ENCODE measurements around the gene FUCA1.
A peak's percentile ranks its signal among the peaks of the same experiment; 100 is the strongest.

FUCA1 gene

GRCh38 chr1:23823767-23824166 is 44.3 kb downstream of the FUCA1 start:
- peak overlapping the region; percentile 95 for H3K4me2 ChIP-seq (ENCODE audit: low read depth, low read length, poor library complexity, severe bottlenecking)
- no peaks in the 10 kb centered on the region for H3F3A ChIP-seq (ENCODE audit: low read depth)
- no peaks in the 10 kb centered on the region for H3K27me3 ChIP-seq (ENCODE audit: insufficient read depth, low read length, poor library complexity, severe bottlenecking)
- no peaks in the 10 kb centered on the region for H3K36me3 ChIP-seq (ENCODE audit: insufficient read depth, low read length)
- peaks cover 26% of the 10 kb centered on the region for H3K4me1 ChIP-seq (ENCODE audit: insufficient read depth, low read length, poor library complexity, severe bottlenecking)
- no peak for TF ChIP-seq CTCF (conservative IDR thresholded peaks at IDR 0.05; ENCODE audit: low read length)
- TF ChIP-seq EZH2phosphoT487 (IDR thresholded peaks at IDR 0.05; ENCODE audit: borderline replicate concordance): no peak
- H2AFZ ChIP-seq (ENCODE audit: low read length): no peak overlapping the region
- peaks cover 3% of the 10 kb centered on the region for H4K20me1 ChIP-seq (ENCODE audit: insufficient read depth, low read length, poor library complexity, severe bottlenecking)
- peak overlapping the region; percentile 94 for H3K9ac ChIP-seq (ENCODE audit: low read depth, low read length, poor library complexity, severe bottlenecking)
- peaks cover 18% of the 10 kb centered on the region for H3K79me2 ChIP-seq (ENCODE audit: insufficient read depth, low read length)
- no peaks in the 10 kb centered on the region for H3K9me3 ChIP-seq (ENCODE audit: insufficient read depth, low read depth, low read length)
- H3K4me3 ChIP-seq (ENCODE audit: low read length, poor library complexity, severe bottlenecking): peak overlapping the region; percentile 99
- H3K9me2 ChIP-seq (replicated peaks; ENCODE audit: low read depth, low read length): no peaks in the 10 kb centered on the region

GRCh38 chr1:23817633-23818032 is 50.5 kb downstream of the FUCA1 start:
- H3K9me2 ChIP-seq (replicated peaks; ENCODE audit: low read depth, low read length): no peaks in the 10 kb centered on the region
- H3K27me3 ChIP-seq (ENCODE audit: insufficient read depth, low read length, poor library complexity, severe bottlenecking): no peaks in the 10 kb centered on the region
- no peaks in the 10 kb centered on the region for H4K20me1 ChIP-seq (ENCODE audit: insufficient read depth, low read length, poor library complexity, severe bottlenecking)
- H3F3A ChIP-seq (ENCODE audit: low read depth): no peaks in the 10 kb centered on the region
- no peak overlapping the region for H3K4me3 ChIP-seq (ENCODE audit: low read length, poor library complexity, severe bottlenecking)
- H3K4me2 ChIP-seq (ENCODE audit: low read depth, low read length, poor library complexity, severe bottlenecking): no peak overlapping the region
- no peaks in the 10 kb centered on the region for H3K36me3 ChIP-seq (ENCODE audit: insufficient read depth, low read length)
- no peaks in the 10 kb centered on the region for H3K9me3 ChIP-seq (ENCODE audit: insufficient read depth, low read depth, low read length)
- H3K4me1 ChIP-seq (ENCODE audit: insufficient read depth, low read length, poor library complexity, severe bottlenecking): peaks cover 16% of the 10 kb centered on the region
- no peaks in the 10 kb centered on the region for H3K79me2 ChIP-seq (ENCODE audit: insufficient read depth, low read length)
- no peak overlapping the region for H2AFZ ChIP-seq (ENCODE audit: low read length)
- TF ChIP-seq EZH2phosphoT487 (IDR thresholded peaks at IDR 0.05; ENCODE audit: borderline replicate concordance) (no peak), CTCF (conservative IDR thresholded peaks at IDR 0.05; ENCODE audit: low read length) (no peak)
- peak overlapping the region; percentile 44 for H3K9ac ChIP-seq (ENCODE audit: low read depth, low read length, poor library complexity, severe bottlenecking)

GRCh38 chr1:23816906-23817305 is 51.2 kb downstream of the FUCA1 start:
- peak overlapping the region; percentile 26 for H3K4me2 ChIP-seq (ENCODE audit: low read depth, low read length, poor library complexity, severe bottlenecking)
- H3K9me3 ChIP-seq (ENCODE audit: insufficient read depth, low read depth, low read length): no peaks in the 10 kb centered on the region

More at GRCh38 chr1:23816906-23817305, 51.2 kb downstream of the FUCA1 start:
- H3K9me2 ChIP-seq (replicated peaks; ENCODE audit: low read depth, low read length): no peaks in the 10 kb centered on the region
- no peaks in the 10 kb centered on the region for H3K79me2 ChIP-seq (ENCODE audit: insufficient read depth, low read length)
- TF ChIP-seq CTCF (conservative IDR thresholded peaks at IDR 0.05; ENCODE audit: low read length) (no peak), EZH2phosphoT487 (IDR thresholded peaks at IDR 0.05; ENCODE audit: borderline replicate concordance) (no peak)
- no peak overlapping the region for H2AFZ ChIP-seq (ENCODE audit: low read length)
- no peak overlapping the region for H3K4me3 ChIP-seq (ENCODE audit: low read length, poor library complexity, severe bottlenecking)
- H3K27me3 ChIP-seq (ENCODE audit: insufficient read depth, low read length, poor library complexity, severe bottlenecking): no peaks in the 10 kb centered on the region
- peaks cover 13% of the 10 kb centered on the region for H3K4me1 ChIP-seq (ENCODE audit: insufficient read depth, low read length, poor library complexity, severe bottlenecking)
- no peaks in the 10 kb centered on the region for H4K20me1 ChIP-seq (ENCODE audit: insufficient read depth, low read length, poor library complexity, severe bottlenecking)
- H3K9ac ChIP-seq (ENCODE audit: low read depth, low read length, poor library complexity, severe bottlenecking): peak overlapping the region; percentile 44
- H3K36me3 ChIP-seq (ENCODE audit: insufficient read depth, low read length): no peaks in the 10 kb centered on the region
- H3F3A ChIP-seq (ENCODE audit: low read depth): no peaks in the 10 kb centered on the region

Data from Loucy (cell line).